GM19397 (cell line): ENCODE data around the gene TRIM49B.
"Not testable (repeated sequence)": the region's sequence is repeated elsewhere in the genome, so short reads cannot be mapped to it uniquely, and the experiment has no call there.

ENCODE experiments used
- ATAC-seq: cut with Tn5 transposase; IDR thresholded peaks from one replicate; pipeline ENCODE4 v1.9.1; 2021; ENCODE audit warnings: mild to moderate bottlenecking, moderate library complexity; ENCODE audit not compliant: unreplicated experiment

TRIM49B gene

GRCh38 chr11:49028523-49028922 is at the start of gene TRIM49B:
TSS of gene TRIM49B (plus strand) at chr11:49028823. CDS start at chr11:49031600, 2,777 bp downstream.
- ATAC-seq = not testable (repeated sequence)

- ATAC-seq = not testable (repeated sequence)
These were observed 44.8 kb upstream of the TRIM49B start, which contains the start of gene TRIM51G for GRCh38 chr11:48983785-48984184. TSS of gene TRIM51G (minus strand) at chr11:48983885. CDS start at chr11:48981695, 2,190 bp downstream.

DNA sequence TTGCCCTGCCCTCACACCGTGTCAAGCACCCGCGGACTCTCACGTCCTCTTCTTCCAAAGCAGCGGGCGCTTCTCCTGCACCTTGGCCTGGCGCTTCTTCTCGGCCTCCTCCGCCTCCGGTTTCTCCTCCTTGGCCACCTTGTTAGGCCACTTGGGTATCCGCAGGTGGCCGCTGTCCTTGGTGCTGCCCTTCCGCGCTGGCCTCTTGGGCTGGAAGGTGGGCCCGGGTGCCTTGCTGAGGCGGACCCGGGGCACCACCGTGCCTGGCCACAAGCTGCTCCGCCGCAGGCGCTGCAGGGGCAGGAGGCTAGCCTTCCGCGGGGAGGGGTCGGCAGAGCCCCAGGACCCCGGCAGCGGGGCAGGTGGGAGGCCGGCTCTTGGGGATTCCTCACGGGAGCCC is 19.6 kb downstream of the TRIM49B start:
- ATAC-seq = not testable (repeated sequence)

DNA sequence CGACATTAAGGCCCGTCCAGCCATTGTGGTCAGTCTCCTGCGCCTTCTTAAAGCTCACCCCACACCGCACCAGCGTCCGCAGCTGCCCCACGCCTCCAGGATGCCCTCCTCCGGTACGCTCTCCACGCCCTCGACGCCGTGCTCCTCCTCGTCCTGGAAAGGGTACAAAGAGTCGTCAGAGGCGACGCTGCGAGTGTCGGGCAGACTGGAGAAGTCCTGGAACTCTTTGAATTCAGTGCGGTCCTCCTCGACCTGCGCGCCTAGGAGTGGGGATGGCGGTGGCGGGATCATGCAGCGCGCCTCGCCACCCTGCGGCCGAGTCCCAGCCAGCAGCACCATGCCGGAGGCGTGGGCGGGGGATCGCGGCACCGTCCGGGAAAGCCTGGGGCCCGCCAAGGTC is 21.2 kb downstream of the TRIM49B start:
- not testable (repeated sequence) for ATAC-seq

GRCh38 chr11:49059012-49059411 is 30.4 kb downstream of the TRIM49B start, which contains the start of gene TRIM64C:
TSS of gene TRIM64C (minus strand) at chr11:49059112. CDS start at chr11:49059112, 0 bp downstream.
- ATAC-seq = not testable (repeated sequence)

- not testable (repeated sequence) for ATAC-seq
These were observed 41.3 kb downstream of the TRIM49B start for GRCh38 chr11:49069897-49070296.
